SK-N-SH (cell line): Measurements from ENCODE around the gene TSPAN13. TPM values are rescaled to one million over a fixed set of nuclear protein-coding genes. Genes with fewer than 3 reads are reported as not detected.

ENCODE experiments used
- CTCF ChIA-PET: fragments of 300-600, 350-600 bp; formaldehyde crosslinking; extraction: SDS; loops from one replicate; lab custom pipeline; 2021; lab: Yijun Ruan, JAX
- POLR2A ChIA-PET: fragments of 350-600 bp; sonication (Branson Sonifier 250); formaldehyde crosslinking; extraction: SDS; loops from one replicate; lab custom pipeline; 2020; ENCODE audit warnings: antibody characterized with exemption, inconsistent platforms; lab: Yijun Ruan, JAX
- DNase-seq: peaks from one replicate; pipeline ENCODE4 v3.0.0; 2012
- H2AFZ ChIP-seq: fragments of 200-600 bp; sonication (generic); 2 replicates; pipeline ENCODE4 v1.8.1; 2016; ENCODE audit warnings: antibody characterized with exemption, mild to moderate bottlenecking, low read depth
- H3F3A ChIP-seq: fragments of 200-600 bp; sonication (generic); replicated peaks from 2 replicates; pipeline ENCODE3; 2016; ENCODE audit warnings: antibody characterized with exemption, mild to moderate bottlenecking; ENCODE audit not compliant: insufficient read depth
- H3K27ac ChIP-seq, 2 experiments: fragments of 200-500 bp in 1 of 2; fragments of 200-600 bp in 1 of 2; sonication (Bioruptor generic) in 1 of 2; sonication (generic), shearing (Covaris generic) in 1 of 2; 2 replicates each; pipeline versions ENCODE4 v1.5.1 to v1.6.1; 2014 to 2016; ENCODE audit warnings: low read depth in 2 of 2, inconsistent platforms in 1 of 2, low read length in 1 of 2, mild to moderate bottlenecking in 1 of 2, mixed read lengths in 1 of 2
- H3K27me3 ChIP-seq: fragments of 200-600 bp; sonication (generic), shearing (Covaris generic); 2 replicates; pipeline ENCODE4 v1.6.1; 2016; ENCODE audit warnings: mixed run types; ENCODE audit not compliant: insufficient read depth
- H3K36me3 ChIP-seq, 2 experiments: fragments of 200-500 bp in 1 of 2; fragments of 200-600 bp in 1 of 2; sonication (Bioruptor generic) in 1 of 2; sonication (generic) in 1 of 2; replicated peaks in 1 of 2; 2 replicates each; pipeline versions ENCODE3 to v1.5.1; 2014 to 2016; ENCODE audit warnings: low read length in 1 of 2, mild to moderate bottlenecking in 1 of 2; ENCODE audit not compliant: insufficient read depth in 2 of 2, control insufficient read depth in 1 of 2
- H3K4me1 ChIP-seq, 2 experiments: fragments of 200-500 bp in 1 of 2; fragments of 200-600 bp in 1 of 2; sonication (Bioruptor generic) in 1 of 2; sonication (generic), shearing (Covaris generic) in 1 of 2; 2 replicates each; pipeline versions ENCODE4 v1.5.1 to v1.6.1; 2014 to 2016; ENCODE audit warnings: low read depth in 1 of 2, low read length in 1 of 2, mixed run types in 1 of 2; ENCODE audit not compliant: insufficient read depth in 2 of 2, control insufficient read depth in 1 of 2
- H3K4me2 ChIP-seq: fragments of 200-600 bp; sonication (generic), shearing (Covaris generic); 2 replicates; pipeline ENCODE4 v1.6.1; 2017; ENCODE audit warnings: mixed run types
- H3K4me3 ChIP-seq, 2 experiments: fragments of 200-500 bp in 1 of 2; fragments of 200-600 bp in 1 of 2; sonication (Bioruptor generic) in 1 of 2; sonication (generic), shearing (Covaris generic) in 1 of 2; 2 replicates each; pipeline versions ENCODE4 v1.5.1 to v1.8.1; 2014 to 2016; ENCODE audit warnings: low read depth in 2 of 2, inconsistent platforms in 1 of 2, low read length in 1 of 2, mild to moderate bottlenecking in 1 of 2, mixed read lengths in 1 of 2, moderate library complexity in 1 of 2
- H3K79me2 ChIP-seq: fragments of 200-600 bp; sonication (generic); 2 replicates; pipeline ENCODE4 v1.8.1; 2017; ENCODE audit warnings: mild to moderate bottlenecking; ENCODE audit not compliant: insufficient read depth
- H3K9ac ChIP-seq: fragments of 200-600 bp; sonication (generic); 2 replicates; pipeline ENCODE4 v1.6.1; 2017; ENCODE audit warnings: mixed run types
- H3K9me2 ChIP-seq: fragments of 200-600 bp; sonication (generic); 2 replicates; pipeline ENCODE4 v1.6.1; 2017; ENCODE audit warnings: mixed run types
- H3K9me3 ChIP-seq: fragments of 200-600 bp; sonication (generic); 2 replicates; pipeline ENCODE4 v1.6.1; 2017; ENCODE audit warnings: mixed run types, mild to moderate bottlenecking, moderate library complexity
- H4K20me1 ChIP-seq: fragments of 200-600 bp; sonication (generic); 2 replicates; pipeline ENCODE4 v1.6.1; 2017; ENCODE audit warnings: mild to moderate bottlenecking, mixed run types; ENCODE audit not compliant: insufficient read depth
- ELF1 ChIP-seq: IDR thresholded peaks from 2 replicates; pipeline ENCODE4 v1.4.0; 2012
- FOSL2 ChIP-seq: IDR thresholded peaks from 2 replicates; pipeline ENCODE4 v1.4.0; 2012; ENCODE audit warnings: low read depth, mild to moderate bottlenecking, moderate library complexity, borderline replicate concordance
- FOXJ3 ChIP-seq: sonication (generic); formaldehyde crosslinking; IDR thresholded peaks from 2 replicates; pipeline ENCODE4 v1.5.1; 2020; ENCODE audit warnings: mild to moderate bottlenecking, missing genetic modification reagents
- GABPA ChIP-seq: IDR thresholded peaks from 2 replicates; pipeline ENCODE4 v1.4.0; 2012; ENCODE audit warnings: low read depth, mild to moderate bottlenecking
- JUND ChIP-seq: IDR thresholded peaks from 2 replicates; pipeline ENCODE4 v1.4.0; 2012
- MXI1 ChIP-seq: IDR thresholded peaks from 2 replicates; pipeline ENCODE4 v1.6.1; 2012; ENCODE audit warnings: mild to moderate bottlenecking, low read depth, low read length, improper control_type of control experiment
- RCOR1 ChIP-seq: fragments of 150-350 bp; IDR thresholded peaks from 2 replicates; pipeline ENCODE4 v1.6.1; 2017; ENCODE audit warnings: antibody characterized with exemption, low read length
- SIN3A ChIP-seq: IDR thresholded peaks from 2 replicates; pipeline ENCODE4 v1.6.1; 2012; ENCODE audit warnings: low read depth, mild to moderate bottlenecking, low read length, moderate library complexity, borderline replicate concordance
- TEAD4 ChIP-seq: IDR thresholded peaks from 2 replicates; pipeline ENCODE4 v1.4.0; 2012; ENCODE audit warnings: mild to moderate bottlenecking, borderline replicate concordance; ENCODE audit not compliant: insufficient read depth
- WGBS: methylation state at CpG from one replicate; pipeline ENCODE4 v1.1.6; 2017; ENCODE audit warnings: low lambda C conversion rate; 5-methylcytosine and 5-hydroxymethylcytosine counted together
- polyA plus RNA-seq, 3 experiments: library from polyadenylated mRNA; depleted of rRNA; stranded (reverse); fragments of >200 nt; gene quantifications; 2 replicates each; pipeline ENCODE4 v1.2.3, GENCODE V29; 2012
- TF ChIP-seq, protein P1 (sequence below): IDR thresholded peaks from 2 replicates; pipeline ENCODE4 v1.6.1; 2012; ENCODE audit warnings: mild to moderate bottlenecking, low read depth, low read length, moderate library complexity
- TF ChIP-seq, protein P2 (sequence below): IDR thresholded peaks from 2 replicates; pipeline ENCODE4 v1.4.0; 2012; ENCODE audit warnings: low read depth
- TF ChIP-seq, protein P3 (sequence below): IDR thresholded peaks from 2 replicates; pipeline ENCODE4 v1.4.0; 2012; ENCODE audit warnings: low read depth, borderline replicate concordance
- TF ChIP-seq, protein P4 (sequence below): fragments of 150-350 bp; IDR thresholded peaks from 2 replicates; pipeline ENCODE4 v1.6.1; 2016; ENCODE audit warnings: mild to moderate bottlenecking, low read depth, low read length

Gene TSPAN13
- polyA plus RNA-seq, 1 of the 3 experiments (the other 2 are of a cell fraction) = 0.26 TPM

DNA sequence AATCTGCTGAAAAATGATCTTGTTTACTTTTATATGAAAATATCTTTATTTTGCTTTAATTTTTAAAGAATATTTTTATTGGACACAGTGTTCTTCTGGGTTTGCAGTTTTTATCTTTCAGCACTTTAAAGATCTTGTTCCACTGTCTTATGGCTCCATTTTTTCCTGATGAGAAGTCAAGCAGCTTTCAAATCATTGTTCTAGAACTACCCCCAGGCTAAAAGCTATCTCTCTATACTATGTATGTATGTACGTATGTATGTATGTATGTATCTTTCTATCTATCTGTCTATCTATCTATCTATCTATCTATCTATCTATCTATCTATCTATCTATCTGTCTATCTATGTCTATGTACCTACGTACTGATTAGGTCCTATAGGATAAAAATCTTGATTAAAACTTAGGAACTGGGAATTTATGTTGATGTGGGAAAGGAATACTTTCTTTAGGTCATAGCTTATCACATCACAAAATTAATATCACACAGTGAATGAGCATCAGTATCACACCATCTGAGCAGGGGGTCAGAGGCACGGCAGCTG lies 35.4 kb upstream of the TSPAN13 start:
- H3F3A ChIP-seq = no peaks in the 10 kb centered on the region
- WGBS = 92% methylated on average over 3 of the region's 3 CpGs
- TF ChIP-seq FOSL2 (no peak), TEAD4 (no peak)
- TF ChIP-seq, all 33 proteins: peak for 0
- CTCF ChIA-PET = interaction anchor here (0.5 to 1.0 kb wide), 2 partner anchors 12 to 1146 kb away, joined by 3 read pairs; no protein-coding TSS in a partner anchor
- H3K9ac ChIP-seq = no peak overlapping the region
- H3K4me1 ChIP-seq = no peaks in the 10 kb centered on the region; a peak in 1 of 4 replicates
- DNase-seq = no peak
- H3K79me2 ChIP-seq = no peaks in the 10 kb centered on the region
- H3K36me3 ChIP-seq = no peaks in the 10 kb centered on the region
- H3K27ac ChIP-seq = no peak overlapping the region
- H3K4me2 ChIP-seq = no peak overlapping the region
- no peaks in the 10 kb centered on the region for H3K9me2 ChIP-seq
- no peaks in the 10 kb centered on the region for H4K20me1 ChIP-seq
- POLR2A ChIA-PET = interaction anchor here (0.6 kb wide), 1 partner anchor 73 kb away, joined by 3 read pairs; the partner anchor contains the start of gene ANKMY2
- no peak overlapping the region for H3K4me3 ChIP-seq
- no peak overlapping the region for H2AFZ ChIP-seq
- H3K27me3 ChIP-seq = no peaks in the 10 kb centered on the region
- H3K9me3 ChIP-seq = no peaks in the 10 kb centered on the region

DNA sequence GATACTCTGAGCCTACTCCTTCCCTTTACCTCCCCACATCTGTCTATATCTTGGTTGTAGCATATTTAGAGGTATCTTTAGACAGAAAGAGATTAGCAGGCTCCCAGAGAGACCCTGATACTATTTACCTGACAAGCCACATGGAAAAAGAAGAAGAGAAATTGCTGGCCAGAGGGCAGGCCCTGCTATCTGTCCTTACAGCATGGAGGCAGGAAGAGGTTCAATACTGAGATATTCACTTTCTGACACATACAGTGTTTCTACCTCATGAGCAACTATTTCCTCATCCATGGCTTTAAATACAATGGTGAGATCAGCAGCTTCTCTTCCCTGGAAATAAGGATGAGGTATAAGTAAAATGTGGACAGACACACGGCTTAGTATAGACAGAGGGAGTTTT lies 33.9 kb upstream of the TSPAN13 start:
- Histone ChIP-seq H3K9me3 (no peaks in the 10 kb centered on the region), H3K27ac (no peak overlapping the region), H3K9ac (no peak overlapping the region), H4K20me1 (no peaks in the 10 kb centered on the region), H3K36me3 (no peaks in the 10 kb centered on the region), H3K9me2 (no peaks in the 10 kb centered on the region), H3K27me3 (no peaks in the 10 kb centered on the region), H3K4me1 (no peaks in the 10 kb centered on the region), H3K79me2 (no peaks in the 10 kb centered on the region), H3K4me3 (no peak overlapping the region), H3K4me2 (no peak overlapping the region), H3F3A (no peaks in the 10 kb centered on the region), H2AFZ (no peak overlapping the region)
- 96% methylated on average over 1 of the region's 1 CpG for WGBS
- CTCF ChIA-PET = no interaction called here
- POLR2A ChIA-PET = no interaction called here
- DNase-seq = no peak
- TF ChIP-seq, protein P1, sequence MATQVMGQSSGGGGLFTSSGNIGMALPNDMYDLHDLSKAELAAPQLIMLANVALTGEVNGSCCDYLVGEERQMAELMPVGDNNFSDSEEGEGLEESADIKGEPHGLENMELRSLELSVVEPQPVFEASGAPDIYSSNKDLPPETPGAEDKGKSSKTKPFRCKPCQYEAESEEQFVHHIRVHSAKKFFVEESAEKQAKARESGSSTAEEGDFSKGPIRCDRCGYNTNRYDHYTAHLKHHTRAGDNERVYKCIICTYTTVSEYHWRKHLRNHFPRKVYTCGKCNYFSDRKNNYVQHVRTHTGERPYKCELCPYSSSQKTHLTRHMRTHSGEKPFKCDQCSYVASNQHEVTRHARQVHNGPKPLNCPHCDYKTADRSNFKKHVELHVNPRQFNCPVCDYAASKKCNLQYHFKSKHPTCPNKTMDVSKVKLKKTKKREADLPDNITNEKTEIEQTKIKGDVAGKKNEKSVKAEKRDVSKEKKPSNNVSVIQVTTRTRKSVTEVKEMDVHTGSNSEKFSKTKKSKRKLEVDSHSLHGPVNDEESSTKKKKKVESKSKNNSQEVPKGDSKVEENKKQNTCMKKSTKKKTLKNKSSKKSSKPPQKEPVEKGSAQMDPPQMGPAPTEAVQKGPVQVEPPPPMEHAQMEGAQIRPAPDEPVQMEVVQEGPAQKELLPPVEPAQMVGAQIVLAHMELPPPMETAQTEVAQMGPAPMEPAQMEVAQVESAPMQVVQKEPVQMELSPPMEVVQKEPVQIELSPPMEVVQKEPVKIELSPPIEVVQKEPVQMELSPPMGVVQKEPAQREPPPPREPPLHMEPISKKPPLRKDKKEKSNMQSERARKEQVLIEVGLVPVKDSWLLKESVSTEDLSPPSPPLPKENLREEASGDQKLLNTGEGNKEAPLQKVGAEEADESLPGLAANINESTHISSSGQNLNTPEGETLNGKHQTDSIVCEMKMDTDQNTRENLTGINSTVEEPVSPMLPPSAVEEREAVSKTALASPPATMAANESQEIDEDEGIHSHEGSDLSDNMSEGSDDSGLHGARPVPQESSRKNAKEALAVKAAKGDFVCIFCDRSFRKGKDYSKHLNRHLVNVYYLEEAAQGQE = no peak
- no peak for TF ChIP-seq GABPA
- TF ChIP-seq FOXJ3 (CRISPR knock-in tag) = no peak
- TF ChIP-seq, protein P2, sequence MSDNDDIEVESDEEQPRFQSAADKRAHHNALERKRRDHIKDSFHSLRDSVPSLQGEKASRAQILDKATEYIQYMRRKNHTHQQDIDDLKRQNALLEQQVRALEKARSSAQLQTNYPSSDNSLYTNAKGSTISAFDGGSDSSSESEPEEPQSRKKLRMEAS = no peak
- TF ChIP-seq, protein P3, sequence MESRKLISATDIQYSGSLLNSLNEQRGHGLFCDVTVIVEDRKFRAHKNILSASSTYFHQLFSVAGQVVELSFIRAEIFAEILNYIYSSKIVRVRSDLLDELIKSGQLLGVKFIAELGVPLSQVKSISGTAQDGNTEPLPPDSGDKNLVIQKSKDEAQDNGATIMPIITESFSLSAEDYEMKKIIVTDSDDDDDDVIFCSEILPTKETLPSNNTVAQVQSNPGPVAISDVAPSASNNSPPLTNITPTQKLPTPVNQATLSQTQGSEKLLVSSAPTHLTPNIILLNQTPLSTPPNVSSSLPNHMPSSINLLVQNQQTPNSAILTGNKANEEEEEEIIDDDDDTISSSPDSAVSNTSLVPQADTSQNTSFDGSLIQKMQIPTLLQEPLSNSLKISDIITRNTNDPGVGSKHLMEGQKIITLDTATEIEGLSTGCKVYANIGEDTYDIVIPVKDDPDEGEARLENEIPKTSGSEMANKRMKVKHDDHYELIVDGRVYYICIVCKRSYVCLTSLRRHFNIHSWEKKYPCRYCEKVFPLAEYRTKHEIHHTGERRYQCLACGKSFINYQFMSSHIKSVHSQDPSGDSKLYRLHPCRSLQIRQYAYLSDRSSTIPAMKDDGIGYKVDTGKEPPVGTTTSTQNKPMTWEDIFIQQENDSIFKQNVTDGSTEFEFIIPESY = no peak
- TF ChIP-seq, protein P4, sequence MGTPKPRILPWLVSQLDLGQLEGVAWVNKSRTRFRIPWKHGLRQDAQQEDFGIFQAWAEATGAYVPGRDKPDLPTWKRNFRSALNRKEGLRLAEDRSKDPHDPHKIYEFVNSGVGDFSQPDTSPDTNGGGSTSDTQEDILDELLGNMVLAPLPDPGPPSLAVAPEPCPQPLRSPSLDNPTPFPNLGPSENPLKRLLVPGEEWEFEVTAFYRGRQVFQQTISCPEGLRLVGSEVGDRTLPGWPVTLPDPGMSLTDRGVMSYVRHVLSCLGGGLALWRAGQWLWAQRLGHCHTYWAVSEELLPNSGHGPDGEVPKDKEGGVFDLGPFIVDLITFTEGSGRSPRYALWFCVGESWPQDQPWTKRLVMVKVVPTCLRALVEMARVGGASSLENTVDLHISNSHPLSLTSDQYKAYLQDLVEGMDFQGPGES = no peak
- no peak for TF ChIP-seq JUND
- no peak for TF ChIP-seq MXI1
- no peak for TF ChIP-seq RCOR1
- TF ChIP-seq ELF1 = no peak
- TF ChIP-seq SIN3A = no peak
